Peyer's patch (tissue), 4 donors: Measurements from ENCODE around the gene GFOD2.

Experiments used
- CTCF ChIP-seq, 6 experiments: fragments of 450-650 bp in 4 of 6; fragments of 200-600 bp in 2 of 6; sonication (generic) in 1 of 6; IDR thresholded peaks; one replicate each; pipeline ENCODE4 v1.5.1; 2017 to 2019; ENCODE audit warnings: antibody characterized with exemption in 6 of 6, mild to moderate bottlenecking in 3 of 6, moderate library complexity in 1 of 6
- POLR2A ChIP-seq, 2 donors: fragments of 450-650 bp; IDR thresholded peaks; one replicate each; pipeline ENCODE4 v1.5.1; 2017; ENCODE audit warnings: antibody characterized with exemption in 2 of 2, mild to moderate bottlenecking in 2 of 2, moderate library complexity in 2 of 2

- TF ChIP-seq CTCF (IDR thresholded peaks at IDR 0.05): no peak
- TF ChIP-seq POLR2A (IDR thresholded peaks at IDR 0.05): no peak
Observed at GRCh38 chr16:67729636-67730248, 10.6 kb upstream of the GFOD2 start.
